NOMO-1 (cell line): ENCODE measurements around the gene DBN1.
A peak's percentile ranks its signal among the peaks of the same experiment; 100 is the strongest.
"Not testable (repeated sequence)": the region's sequence is repeated elsewhere in the genome, so short reads cannot be mapped to it uniquely, and the experiment has no call there.

Experiments
- DNase-seq, 2 experiments: peaks; one replicate each; lab custom pipeline; 2025; ENCODE audit not compliant: unreplicated experiment in 2 of 2; lab: John Stamatoyannopoulos, UW

The DBN1 gene

GRCh38 chr5:177491983-177492746 lies 18.7 kb upstream of the DBN1 start:
- no peak for DNase-seq

- DNase-seq = no peak
Observed at GRCh38 chr5:177491429-177491945, 18.1 kb upstream of the DBN1 start.

GRCh38 chr5:177490992-177491391 lies 17.6 kb upstream of the DBN1 start:
- no peak for DNase-seq

GRCh38 chr5:177490311-177490991 lies 17.0 kb upstream of the DBN1 start:
- DNase-seq = no peak

- no peak for DNase-seq
Observed at GRCh38 chr5:177489119-177489716, 15.8 kb upstream of the DBN1 start.

GRCh38 chr5:177487975-177488374 lies 14.5 kb upstream of the DBN1 start:
- no peak for DNase-seq

GRCh38 chr5:177487144-177487543 lies 13.7 kb upstream of the DBN1 start:
- DNase-seq = no peak

GRCh38 chr5:177486256-177486655 lies 12.8 kb upstream of the DBN1 start:
- DNase-seq = no peak

GRCh38 chr5:177485753-177486152 lies 12.3 kb upstream of the DBN1 start:
- DNase-seq = not testable (repeated sequence)

GRCh38 chr5:177484902-177485549 lies 11.6 kb upstream of the DBN1 start:
- DNase-seq = no peak

- DNase-seq = no peak
Observed at GRCh38 chr5:177483994-177484901, 10.8 kb upstream of the DBN1 start.

- DNase-seq = no peak
Observed at GRCh38 chr5:177483042-177483441, 9.6 kb upstream of the DBN1 start.

GRCh38 chr5:177482359-177482795 lies 8.9 kb upstream of the DBN1 start:
- DNase-seq = no peak

- peak in 1 of 2 experiments; percentile 41 for DNase-seq
Observed at GRCh38 chr5:177479774-177480173, 6.3 kb upstream of the DBN1 start.

GRCh38 chr5:177478711-177479646 lies 5.5 kb upstream of the DBN1 start:
- DNase-seq = peak; percentile 86 to 91

- DNase-seq = no peak
Observed at GRCh38 chr5:177477701-177478477, 4.5 kb upstream of the DBN1 start.

GRCh38 chr5:177476531-177477233 lies 3.2 kb upstream of the DBN1 start:
- DNase-seq = no peak
